Renal cortical epithelial cell (primary cell): Measurements from ENCODE around the gene VTCN1. TPM values are rescaled to one million over a fixed set of nuclear protein-coding genes. Genes with fewer than 3 reads are reported as not detected.
A peak's percentile ranks its signal among the peaks of the same experiment; 100 is the strongest.
"Not testable (repeated sequence)": the region's sequence is repeated elsewhere in the genome, so short reads cannot be mapped to it uniquely, and the experiment has no call there.

Source experiments
- DNase-seq: peaks from one replicate; pipeline ENCODE4 v3.0.0-alpha.2; 2011; ENCODE audit warnings: low read depth
- total RNA-seq: library from RNA; depleted of rRNA; stranded (reverse); fragments of >200 nt; gene quantifications from 2 replicates; pipeline ENCODE4 v1.2.3, GENCODE V29; 2014

Gene VTCN1
- total RNA-seq, 1 donor from 2014 or later, result 19.9 TPM

- peak; percentile 90 for DNase-seq
Measured at GRCh38 chr1:117166076-117166475, 44.7 kb downstream of the VTCN1 start.

GRCh38 chr1:117164209-117164608, 46.5 kb downstream of the VTCN1 start:
- no peak for DNase-seq

GRCh38 chr1:117162816-117163215, 47.9 kb downstream of the VTCN1 start:
- no peak for DNase-seq

GRCh38 chr1:117161887-117162286, 48.8 kb downstream of the VTCN1 start:
- peak; percentile 94 for DNase-seq

GRCh38 chr1:117151305-117151704, 59.4 kb downstream of the VTCN1 start:
- not testable (repeated sequence) for DNase-seq

GRCh38 chr1:117150316-117150715, 60.4 kb downstream of the VTCN1 start:
- DNase-seq, result no peak

GRCh38 chr1:117147856-117148588, 62.7 kb downstream of the VTCN1 start:
- DNase-seq, result peak; percentile 75

- no peak for DNase-seq
Measured at GRCh38 chr1:117147341-117147831, 63.3 kb downstream of the VTCN1 start.

- peak; percentile 93 for DNase-seq
Measured at GRCh38 chr1:117146575-117147340, 64.0 kb downstream of the VTCN1 start.

GRCh38 chr1:117146072-117146471, 64.7 kb downstream of the VTCN1 start:
- DNase-seq, result no peak

- DNase-seq, result no peak
Measured at GRCh38 chr1:117143871-117144270, 66.9 kb downstream of the VTCN1 start.

- DNase-seq, result no peak
Measured at GRCh38 chr1:117143172-117143571, 67.6 kb downstream of the VTCN1 start.

- no peak for DNase-seq
Measured at GRCh38 chr1:117142200-117142599, 68.5 kb downstream of the VTCN1 start.

- DNase-seq, result no peak
Measured at GRCh38 chr1:117138561-117138960, 72.2 kb downstream of the VTCN1 start.

GRCh38 chr1:117138106-117138505, 72.6 kb downstream of the VTCN1 start:
- DNase-seq, result no peak

- DNase-seq, result no peak
Measured at GRCh38 chr1:117137281-117137855, 73.4 kb downstream of the VTCN1 start.

- DNase-seq, result no peak
Measured at GRCh38 chr1:117136749-117137148, 74.0 kb downstream of the VTCN1 start.

- DNase-seq, result no peak
Measured at GRCh38 chr1:117135329-117135728, 75.4 kb downstream of the VTCN1 start.

- DNase-seq, result no peak
Measured at GRCh38 chr1:117130526-117130925, 80.2 kb downstream of the VTCN1 start.

GRCh38 chr1:117128323-117129079, 82.2 kb downstream of the VTCN1 start:
- peak; percentile 69 for DNase-seq

- DNase-seq, result peak; percentile 15
Measured at GRCh38 chr1:117127795-117128194, 82.9 kb downstream of the VTCN1 start.

- no peak for DNase-seq
Measured at GRCh38 chr1:117124661-117125060, 86.1 kb downstream of the VTCN1 start.
